SH-SY5Y (cell line): ENCODE data around the gene TM4SF4.

Experiments
- GATA2 ChIP-seq: IDR thresholded peaks from 2 replicates; pipeline ENCODE4 v1.6.1; 2011; ENCODE audit warnings: mild to moderate bottlenecking, low read depth, low read length
- GATA3 ChIP-seq: IDR thresholded peaks from 2 replicates; pipeline ENCODE4 v1.6.1; 2011; ENCODE audit warnings: low read depth, mild to moderate bottlenecking, low read length, moderate library complexity

Gene TM4SF4

DNA sequence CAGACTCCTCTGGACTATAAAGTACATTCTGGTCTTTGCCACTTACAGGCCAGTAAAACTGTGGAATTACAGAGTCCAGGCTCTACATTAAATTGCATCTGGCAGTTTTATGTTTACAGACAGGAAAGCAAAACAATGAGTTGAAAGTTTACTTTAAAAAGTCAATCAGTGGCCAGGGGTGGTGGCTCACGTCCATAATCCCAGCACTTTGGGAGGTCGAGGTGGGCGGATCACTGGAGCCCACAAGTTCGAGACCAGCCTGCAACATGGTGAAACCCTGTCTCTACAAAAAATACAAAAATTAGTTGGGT, 53.8 kb downstream of the TM4SF4 start:
- TF ChIP-seq GATA3 (no peak), GATA2 (no peak)

DNA sequence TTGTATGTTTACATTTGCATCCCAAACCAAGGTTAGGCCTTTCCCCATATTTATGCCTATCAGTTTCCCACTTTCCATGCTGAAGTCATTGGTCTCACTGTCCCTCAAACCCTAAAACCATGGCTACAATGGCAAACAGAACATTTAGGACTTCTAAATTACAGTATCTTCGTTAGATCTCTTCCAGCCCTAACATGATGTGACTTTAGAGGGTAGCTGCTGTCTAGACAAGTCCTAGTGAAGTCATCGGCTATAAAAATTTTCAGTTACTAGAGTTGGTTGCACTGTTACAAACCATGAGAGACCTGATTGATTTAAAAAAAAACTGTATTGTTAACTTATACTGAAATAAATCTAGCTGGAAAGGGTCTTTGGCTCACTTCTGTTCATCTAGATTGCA, 54.6 kb downstream of the TM4SF4 start:
- no peak for TF ChIP-seq GATA3
- no peak for TF ChIP-seq GATA2

DNA sequence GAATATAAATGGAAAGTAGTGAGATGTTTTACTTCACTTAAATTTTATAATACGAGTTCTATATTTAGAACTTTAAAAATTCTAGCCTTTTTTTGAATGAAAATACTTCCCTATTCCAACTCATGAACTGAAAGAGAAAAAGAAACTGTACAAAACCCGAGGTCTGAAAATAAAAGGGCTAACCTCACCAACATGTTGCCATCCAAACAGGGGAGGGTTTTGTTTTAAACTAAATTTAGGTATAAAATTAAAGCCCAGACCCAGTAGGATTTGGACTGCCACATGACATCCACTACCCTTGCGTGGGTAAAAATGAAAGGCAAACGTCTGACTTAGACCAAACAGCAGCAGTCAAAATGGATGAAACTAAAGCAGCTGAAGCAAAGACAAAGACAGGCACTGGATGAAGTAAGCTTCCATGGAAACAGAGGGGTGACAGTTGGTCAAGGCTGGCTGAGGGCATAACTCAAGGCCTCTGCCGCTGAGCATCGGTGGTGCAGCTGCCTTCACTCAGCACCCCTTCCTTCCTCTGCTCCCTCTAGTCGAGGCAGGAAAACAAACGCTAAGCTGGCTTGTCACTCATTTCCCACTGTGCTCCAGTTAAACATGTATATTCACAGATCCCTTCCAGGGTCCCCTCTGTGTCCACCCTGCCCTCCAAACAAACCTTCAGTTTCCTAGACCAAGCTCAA, 58.1 kb downstream of the TM4SF4 start:
- TF ChIP-seq GATA3 (no peak), GATA2 (no peak)

DNA sequence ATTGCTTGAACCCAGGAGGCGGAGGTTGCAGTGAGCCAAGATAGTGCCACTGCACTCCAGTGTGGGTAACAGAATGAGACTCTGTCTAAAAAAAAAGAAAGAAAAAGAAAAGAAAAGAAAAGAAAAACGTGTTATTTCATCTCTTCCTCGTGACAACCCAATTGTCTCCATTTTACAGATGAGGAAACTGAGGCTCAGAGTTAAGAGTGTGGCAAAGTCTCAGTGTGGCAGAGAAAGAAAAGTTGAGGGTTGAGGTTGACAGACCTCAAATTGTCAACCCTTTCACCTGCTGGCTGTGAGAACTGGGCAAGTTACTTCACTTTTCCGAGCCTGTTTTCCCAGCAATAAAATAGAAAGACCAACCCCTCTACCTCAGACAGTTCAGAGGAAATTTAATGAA, 59.6 kb downstream of the TM4SF4 start:
- TF ChIP-seq GATA2: no peak
- no peak for TF ChIP-seq GATA3

DNA sequence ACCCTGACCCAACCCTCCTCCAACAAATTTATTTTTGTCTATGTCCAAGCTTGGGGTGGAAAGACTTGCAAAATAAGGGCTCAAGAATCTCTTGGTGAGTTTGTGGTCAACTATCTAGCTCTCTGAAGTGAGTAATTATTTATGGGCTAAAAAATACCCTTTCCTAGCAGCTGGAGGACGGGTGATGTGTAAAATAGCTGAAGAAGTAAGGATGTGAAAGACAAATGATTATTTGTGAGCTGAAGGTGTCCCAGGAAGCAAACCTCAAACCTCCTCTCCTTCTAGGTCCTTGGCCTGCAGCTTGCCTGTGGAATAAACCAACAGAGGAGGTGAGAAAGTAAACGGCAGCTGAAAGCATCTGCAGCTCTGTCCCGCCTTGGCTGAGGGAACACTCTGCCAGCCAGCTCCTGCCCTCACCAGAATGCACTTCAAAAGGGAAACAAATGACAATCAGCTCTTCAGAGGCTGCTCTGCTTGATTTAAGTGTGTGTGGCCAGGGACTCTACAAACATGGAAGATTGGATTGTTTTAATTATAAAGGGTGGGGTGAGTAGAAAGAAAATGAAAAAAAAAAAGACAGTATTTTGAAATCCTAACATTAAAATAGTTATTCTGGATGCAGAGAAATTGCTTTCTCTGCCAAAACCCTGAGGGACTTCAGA, 60.3 kb downstream of the TM4SF4 start:
- TF ChIP-seq GATA3 (no peak), GATA2 (no peak)

DNA sequence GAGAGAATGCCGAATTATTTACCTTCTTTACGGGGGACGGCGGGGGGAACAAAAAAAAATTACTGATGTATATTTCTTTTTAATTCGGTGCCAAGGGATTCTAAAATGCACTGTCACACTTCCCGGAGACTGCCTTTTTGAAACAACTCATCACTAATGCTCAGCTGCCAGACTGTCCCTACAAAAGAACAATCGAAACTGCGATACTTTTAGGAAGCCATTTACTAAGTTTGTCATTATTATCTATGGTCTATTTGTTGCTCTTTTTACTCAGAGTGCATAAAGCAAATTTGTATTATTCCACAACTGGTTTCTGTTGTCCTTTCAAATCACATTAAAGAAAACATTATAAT, 60.8 kb downstream of the TM4SF4 start:
- no peak for TF ChIP-seq GATA2
- TF ChIP-seq GATA3: no peak

DNA sequence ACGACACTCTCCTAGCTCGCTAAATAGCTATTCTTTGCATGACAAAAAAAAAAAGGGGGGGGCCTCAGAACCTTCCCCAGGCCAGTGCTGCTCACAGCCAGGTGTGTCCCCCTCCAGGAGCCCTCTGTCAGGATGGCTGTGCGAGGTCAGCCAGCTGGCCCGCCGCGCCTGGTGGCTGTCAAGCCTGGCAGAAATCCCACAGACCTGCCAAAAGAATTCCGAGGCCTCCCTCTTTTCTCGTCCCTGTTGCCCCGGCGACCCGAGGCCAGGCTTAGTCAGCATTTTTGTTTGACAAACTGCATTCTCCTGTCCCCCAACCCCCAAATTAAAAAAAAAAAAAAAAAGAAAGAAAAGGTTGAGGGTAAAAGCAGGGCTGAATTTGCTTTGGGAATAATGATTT, 61.9 kb downstream of the TM4SF4 start:
- TF ChIP-seq GATA3: no peak

DNA sequence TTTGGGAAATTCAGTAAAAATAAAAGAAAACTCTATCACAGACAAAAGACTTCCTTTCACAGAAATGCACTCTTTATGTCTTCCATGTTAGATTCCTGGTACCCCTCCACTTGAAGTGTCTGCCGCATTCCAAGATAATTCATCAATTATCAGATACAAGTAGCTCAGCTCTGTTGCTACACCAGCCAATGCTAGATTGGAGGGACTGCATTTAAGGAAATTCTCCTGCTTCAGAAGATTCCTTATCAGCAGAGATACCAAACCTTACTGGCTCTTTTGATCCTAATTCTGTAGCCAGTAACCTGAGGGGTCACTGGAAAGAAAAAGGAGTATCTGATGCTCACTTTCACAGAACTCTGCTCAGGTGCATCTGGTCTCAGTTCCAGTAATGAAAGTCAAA, 63.9 kb downstream of the TM4SF4 start:
- no peak for TF ChIP-seq GATA2
- no peak for TF ChIP-seq GATA3

DNA sequence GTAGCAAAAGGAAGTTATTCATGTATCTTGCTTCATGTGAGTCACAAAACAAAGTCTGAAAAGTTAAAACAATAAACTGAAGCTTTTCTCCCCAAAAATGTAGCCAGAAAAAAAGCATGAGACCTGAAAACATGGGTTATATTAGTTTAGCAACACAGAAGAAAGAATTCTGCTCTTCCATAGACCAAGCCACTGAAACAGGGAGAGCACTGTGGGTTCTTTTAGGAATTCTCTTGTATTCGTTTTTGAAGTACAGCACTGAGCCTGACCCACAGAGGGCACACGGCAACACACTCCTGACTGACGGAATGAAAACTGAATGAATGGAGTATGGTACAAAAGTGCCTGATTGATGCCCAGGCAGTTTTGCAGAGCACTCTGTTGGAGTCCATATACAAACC, 66.6 kb downstream of the TM4SF4 start:
- TF ChIP-seq GATA3 (no peak), GATA2 (no peak)

DNA sequence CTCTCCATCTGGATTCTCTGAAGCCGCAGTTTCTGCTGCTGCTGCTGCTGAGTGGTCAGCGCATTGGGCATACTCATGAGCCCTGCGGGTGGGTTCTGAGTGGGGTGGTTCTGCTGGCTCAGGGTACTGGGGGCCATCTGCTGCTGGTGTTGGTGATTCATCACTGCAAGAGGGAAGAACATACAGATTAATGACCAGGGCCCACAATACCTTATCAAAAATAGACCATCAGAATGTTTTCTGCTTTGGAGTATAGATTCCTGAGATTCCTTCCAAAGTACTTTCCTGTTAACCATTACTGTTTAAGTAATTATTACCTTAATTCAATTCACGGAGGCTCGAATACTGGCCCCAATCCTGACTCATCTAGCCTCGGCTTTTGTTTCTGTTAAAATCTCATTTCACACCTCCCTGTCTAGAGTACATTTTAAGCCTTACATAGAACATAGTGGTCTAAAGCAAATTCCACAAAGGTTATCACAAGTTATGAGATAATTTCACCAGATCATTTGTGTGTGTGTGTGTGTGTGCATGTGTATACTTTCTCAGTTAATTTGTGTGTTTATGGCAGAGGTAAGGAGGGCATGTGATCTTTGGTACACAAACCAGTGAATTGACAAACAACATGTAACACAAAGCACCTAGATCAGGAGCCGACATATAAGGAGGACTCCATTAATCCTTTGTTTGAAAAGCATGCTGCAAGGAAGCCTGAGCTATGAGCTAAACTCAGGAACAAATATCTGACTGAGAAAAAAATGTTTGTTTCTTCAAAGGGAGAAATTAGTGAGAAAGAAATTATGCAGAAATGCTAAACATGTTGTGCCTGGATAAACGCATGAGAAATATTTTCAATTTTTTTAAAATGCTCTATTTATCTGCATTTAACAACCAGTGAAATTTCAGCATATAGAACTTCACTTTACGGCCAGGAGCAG, 68.1 kb downstream of the TM4SF4 start:
- TF ChIP-seq GATA2 (no peak), GATA3 (no peak)

DNA sequence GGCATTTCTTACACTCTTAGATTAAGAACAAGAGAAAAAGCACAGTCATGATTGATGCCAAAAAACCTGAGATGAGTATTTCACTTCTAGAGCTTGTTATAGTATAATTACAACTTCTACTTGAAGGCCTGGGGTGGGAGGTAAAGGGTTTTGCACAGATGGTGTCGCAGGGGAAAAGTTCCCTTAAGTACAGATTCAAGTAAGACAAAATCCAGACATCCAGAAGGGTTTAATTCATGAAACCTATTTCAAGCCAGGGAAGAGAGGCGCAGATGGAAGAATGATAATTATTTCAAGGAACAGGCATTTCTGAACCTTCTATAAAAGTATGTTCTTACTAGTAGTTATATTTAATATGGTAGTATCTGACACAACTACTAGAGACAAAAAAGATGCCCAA, 70.6 kb downstream of the TM4SF4 start:
- no peak for TF ChIP-seq GATA3
- TF ChIP-seq GATA2: no peak

DNA sequence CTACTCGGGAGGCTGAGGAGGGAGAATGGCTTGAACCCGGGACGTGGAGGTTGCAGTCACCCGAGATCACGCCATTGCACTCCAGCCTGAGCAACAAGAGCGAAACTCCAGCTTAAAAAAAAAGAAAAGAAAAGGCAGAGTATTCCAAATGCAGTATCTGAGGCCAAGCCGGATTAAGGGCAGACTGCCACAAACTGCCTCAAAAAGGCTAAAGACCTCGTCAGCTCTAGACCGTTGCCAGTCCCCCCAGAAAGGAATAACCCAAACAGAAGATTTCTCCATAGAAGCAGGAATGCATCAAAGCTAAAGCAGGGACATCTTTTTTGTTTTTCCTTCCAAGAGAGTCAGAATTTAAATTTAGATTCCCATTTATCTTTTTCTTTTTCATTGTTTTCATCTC, 72.9 kb downstream of the TM4SF4 start:
- no peak for TF ChIP-seq GATA2
- TF ChIP-seq GATA3: no peak

DNA sequence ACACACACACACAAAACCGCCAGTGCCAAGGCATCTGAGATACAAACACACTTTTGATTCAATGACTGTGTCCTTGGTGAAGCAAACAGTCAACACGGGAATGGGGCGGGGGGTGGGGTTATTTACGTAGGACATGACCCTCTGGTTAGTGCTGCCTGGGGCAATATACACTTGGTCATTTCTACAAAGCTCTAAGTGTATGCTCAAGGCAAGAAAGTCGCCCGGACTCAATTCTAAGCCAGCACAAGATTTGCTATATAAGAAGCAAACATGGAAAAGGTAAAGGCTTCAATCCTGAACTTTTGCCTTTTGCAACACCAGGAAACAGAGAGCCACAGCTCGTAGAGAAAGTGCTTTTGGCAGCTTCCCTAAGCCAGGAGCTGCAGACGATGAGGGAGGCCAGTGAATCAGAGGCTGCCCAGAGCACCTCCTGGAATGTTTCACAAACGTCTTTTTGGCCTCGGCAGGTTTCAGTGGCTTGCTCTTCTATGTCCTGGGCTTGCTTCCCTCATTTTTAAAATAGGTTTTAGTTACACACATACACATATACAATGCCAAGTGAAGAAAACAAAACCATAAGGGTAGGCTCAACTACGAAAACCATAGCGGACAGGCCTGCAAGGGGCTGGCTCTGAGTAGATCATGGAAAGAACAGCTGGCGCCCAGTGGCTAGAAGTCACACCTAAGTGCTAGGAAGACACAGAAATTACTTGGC, 73.6 kb downstream of the TM4SF4 start:
- TF ChIP-seq GATA2 (no peak), GATA3 (no peak)

DNA sequence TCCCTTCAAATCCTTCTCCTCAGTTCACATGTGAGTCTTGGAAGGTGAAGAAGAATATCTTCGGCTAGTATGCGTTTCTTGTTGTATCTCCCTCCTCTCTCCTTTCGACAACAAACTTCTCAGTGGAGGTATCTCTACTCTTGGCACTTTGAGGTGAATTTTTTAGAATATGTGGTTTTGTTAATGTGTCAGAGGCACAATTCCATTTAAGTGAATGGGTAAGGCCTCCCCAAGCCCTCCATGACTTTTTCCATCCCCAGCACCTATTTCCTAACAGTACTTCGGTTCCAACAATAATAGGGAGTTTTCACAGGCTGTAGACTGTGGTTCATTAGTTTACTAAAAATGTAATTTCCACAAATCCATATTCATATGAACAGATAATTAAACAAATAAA, 74.2 kb downstream of the TM4SF4 start:
- TF ChIP-seq GATA3 (no peak), GATA2 (no peak)

DNA sequence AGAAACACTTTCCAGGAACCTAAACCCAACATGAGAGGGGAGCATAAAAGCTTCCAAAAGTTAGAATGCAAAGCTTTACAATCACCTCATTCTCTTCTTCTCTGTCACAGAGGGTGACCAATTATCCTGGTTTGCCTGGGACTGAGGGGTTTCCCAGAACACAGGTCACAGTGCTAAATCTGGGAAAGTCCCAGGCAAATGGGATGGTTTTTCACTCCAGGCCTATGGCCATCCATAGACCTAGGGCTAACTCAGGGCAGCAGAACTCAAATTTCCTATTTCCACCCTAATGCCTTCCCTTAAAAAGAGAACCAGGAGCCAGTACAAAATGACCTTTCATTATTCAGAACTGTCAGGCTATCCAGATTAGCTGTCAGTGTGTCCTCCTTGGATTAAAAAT, 77.0 kb downstream of the TM4SF4 start:
- TF ChIP-seq GATA2 (no peak), GATA3 (no peak)
